HG03571 (cell line): ENCODE results near the gene GIPC3.

ENCODE experiments used
- ATAC-seq: cut with Tn5 transposase; IDR thresholded peaks from one replicate; pipeline ENCODE4 v1.9.1; 2021; ENCODE audit not compliant: unreplicated experiment

GIPC3 gene, protein sequence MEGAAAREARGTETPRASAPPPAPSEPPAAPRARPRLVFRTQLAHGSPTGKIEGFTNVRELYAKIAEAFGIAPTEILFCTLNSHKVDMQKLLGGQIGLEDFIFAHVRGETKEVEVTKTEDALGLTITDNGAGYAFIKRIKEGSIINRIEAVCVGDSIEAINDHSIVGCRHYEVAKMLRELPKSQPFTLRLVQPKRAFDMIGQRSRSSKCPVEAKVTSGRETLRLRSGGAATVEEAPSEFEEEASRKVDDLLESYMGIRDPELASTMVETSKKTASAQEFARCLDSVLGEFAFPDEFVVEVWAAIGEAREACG

DNA sequence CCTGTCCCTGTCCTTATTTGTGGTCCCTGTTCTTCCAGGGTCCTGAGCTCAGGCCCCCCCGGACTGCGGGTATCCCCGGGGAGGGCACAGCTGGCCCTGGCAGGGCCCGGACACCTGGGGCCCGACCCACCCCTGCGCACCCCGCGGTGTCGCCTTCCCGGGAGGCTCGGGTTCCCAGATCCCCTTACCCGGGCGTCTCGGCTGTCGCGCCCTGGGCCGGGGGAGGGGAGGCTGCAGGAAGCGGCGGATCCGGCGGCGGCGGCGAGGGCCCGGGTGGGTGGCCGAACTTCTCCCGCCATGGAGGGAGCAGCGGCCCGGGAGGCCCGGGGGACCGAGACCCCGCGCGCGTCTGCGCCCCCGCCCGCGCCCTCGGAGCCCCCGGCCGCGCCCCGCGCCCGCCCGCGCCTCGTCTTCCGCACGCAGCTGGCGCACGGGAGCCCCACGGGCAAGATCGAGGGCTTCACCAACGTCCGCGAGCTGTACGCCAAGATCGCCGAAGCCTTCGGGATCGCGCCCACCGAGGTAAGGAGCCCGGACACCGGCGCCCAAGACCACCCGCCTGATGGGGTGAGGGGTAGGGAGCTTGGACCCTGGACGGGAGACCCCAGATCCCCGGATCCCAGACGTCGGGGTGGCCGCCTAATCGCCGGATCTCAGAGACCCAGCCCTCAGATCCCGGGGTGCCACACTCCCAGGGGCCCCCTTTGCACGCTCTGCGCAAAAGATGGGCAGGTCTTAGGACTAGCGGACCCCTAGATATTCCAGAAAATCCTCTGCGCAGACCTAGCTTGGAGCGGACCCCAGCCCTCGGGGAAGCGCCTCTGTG, at the start of gene GIPC3:
TSS of gene GIPC3 (plus strand) at position 178 of the 826 bp plus-strand sequence. CDS start at position 298, 120 bp downstream.
- no peak for ATAC-seq

DNA sequence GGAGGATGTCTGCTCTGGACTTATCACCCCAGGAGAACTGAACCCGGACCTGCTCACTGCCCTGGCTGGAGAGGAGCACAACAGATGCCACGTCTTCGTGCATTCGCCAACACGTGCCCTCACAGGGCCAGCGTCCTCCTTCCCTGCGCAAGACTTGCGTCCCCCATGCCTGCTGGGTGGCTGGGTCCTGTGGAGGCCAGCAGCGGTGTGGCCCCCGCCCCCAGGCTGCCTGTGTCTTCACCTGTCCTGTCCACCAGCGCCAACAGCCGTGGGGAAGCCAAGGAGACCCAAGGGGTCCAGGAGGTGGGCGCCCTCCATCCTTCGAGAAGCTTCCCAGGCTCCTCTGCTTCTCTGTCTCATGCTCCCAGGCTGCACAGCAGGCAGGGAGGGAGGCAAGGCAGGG, 49.7 kb upstream of the GIPC3 start:
- no peak for ATAC-seq

DNA sequence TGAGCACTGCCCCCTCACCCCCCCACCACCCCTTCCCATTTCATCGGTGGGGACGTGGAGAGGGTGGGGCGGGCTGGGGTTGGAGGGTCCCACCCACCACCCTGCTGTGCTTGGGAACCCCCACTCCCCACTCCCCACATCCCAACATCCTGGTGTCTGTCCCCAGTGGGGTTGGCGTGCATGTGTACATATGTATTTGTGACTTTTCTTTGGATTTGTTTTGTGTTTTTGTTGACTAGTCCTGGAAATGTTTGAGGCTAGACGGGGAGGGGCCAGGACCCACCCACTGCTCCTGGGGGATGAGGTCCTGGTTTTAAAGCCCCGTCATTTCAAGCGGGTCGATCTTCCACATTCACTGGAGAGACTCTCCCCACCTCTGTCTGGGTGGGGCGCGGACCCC, 49.3 kb upstream of the GIPC3 start:
- no peak for ATAC-seq

DNA sequence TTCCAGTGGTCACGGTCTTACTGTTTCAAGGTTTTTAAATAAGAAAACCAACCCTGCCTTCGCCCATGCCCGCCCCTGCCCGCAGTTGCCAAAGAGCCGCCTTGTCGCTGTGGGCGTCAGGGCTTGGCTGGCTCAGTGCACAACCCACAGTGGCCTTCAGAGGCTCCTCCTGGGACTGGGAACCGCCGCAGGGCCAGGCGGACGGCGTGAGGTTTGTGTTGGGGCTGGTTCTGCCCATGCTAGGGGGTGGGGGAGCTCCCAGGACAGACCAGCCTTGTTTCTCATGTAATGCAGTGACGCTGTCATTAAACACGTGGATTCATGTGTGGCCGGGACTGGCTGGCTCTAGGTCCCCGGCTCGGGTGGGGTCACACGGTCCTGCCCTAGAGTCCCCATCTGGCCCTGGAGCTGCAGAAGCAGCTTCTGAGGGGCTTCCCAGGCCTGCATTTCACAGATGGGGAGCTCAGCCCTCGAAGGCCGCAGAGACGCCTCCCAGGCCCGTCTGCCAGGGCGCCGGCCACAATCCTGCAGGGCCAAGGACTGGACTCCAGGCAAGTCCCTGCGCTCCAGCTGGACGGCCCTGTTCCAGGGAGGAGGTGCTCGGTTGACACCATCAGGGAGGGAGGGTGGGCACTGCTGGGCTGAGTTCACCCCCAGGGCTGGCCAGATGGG, 48.7 kb upstream of the GIPC3 start:
- ATAC-seq = no peak

DNA sequence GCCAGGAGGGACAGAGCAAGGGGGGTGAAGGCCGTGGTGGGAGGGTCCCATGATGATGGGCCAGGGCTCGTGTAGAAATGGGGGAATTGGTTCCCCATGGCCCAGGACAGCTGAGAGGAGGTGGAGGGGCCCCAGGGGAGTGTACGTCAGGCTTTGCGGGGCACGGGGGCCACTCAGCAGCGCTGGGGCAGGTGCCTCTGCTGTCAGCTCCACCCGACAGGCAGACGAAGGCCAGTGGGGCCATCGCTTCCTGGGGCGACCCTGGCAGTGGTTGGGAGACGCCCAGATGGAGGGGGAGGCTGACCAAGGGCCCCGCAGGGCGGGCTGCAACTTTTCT, 48.2 kb upstream of the GIPC3 start:
- ATAC-seq = no peak

DNA sequence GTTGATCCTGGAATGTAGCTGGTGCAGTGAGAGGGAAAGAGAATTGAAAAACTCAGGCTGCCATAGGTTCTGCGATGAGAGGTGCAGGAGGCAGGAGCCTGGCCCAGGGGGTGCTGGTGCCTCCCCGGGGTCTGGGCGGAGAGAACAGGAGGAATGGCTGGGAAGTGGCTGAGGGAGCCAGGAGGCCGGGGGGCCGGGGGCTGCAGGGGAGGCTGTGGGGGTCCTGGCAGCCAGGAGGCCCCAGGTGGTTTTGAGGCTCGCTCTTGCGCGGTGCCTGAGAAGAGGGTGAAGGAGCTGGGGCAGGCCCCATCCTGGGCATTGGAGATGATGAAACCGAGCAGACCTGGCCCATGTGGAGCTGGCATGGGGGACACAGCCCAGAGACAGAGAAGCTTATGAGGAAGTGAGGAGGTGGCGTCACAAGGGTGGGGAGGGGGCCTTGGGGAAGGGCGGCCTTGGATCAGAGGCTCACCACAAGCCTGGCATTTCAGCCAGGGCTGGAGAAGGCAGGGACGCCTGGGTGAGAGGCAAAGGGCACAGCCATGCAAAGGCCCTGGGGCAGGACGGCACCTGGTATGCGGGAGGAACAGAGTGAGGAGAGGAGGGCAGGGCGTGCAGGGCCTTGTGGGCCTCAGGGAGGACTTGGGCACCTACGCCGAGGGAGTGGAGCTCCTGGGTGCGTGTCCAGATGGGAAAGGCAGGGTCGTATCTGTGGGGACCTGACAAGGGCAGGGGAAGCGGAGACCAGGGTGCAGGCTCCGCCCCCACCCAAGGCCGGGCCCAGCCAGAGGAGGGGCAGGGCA, 47.6 kb upstream of the GIPC3 start:
- ATAC-seq = no peak

DNA sequence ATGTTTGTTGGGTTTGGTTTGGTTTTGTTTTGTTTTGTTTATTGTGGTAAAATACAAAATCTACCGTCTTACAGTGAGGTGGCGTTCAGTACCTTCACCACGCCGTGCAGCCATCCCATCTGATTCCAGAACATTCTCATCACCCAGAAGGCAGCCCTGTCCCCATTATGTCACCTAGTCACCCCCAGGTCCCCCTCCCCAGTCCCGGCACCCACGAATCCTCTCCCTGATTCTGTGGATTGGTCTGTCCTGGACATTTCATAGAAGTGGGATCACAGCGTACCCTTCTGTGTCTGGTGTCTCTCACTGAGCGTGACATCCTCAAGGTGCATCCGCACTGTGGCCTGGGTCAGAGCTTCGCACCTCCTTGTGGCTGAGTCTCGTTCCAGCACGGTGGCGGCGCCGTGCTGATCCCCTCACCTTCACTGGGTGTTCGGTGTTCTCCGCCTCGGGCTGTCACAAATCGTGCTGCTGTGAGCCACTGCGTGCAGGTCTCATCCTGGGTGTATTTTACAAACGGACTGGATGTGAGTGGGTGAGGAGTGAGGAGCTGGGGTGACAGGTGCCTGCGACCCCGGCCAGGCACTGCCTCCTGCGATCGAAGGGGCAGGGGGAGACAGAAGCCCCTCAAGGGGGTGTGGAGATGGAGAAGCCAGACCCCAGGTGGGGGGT, 46.9 kb upstream of the GIPC3 start:
- ATAC-seq = no peak

DNA sequence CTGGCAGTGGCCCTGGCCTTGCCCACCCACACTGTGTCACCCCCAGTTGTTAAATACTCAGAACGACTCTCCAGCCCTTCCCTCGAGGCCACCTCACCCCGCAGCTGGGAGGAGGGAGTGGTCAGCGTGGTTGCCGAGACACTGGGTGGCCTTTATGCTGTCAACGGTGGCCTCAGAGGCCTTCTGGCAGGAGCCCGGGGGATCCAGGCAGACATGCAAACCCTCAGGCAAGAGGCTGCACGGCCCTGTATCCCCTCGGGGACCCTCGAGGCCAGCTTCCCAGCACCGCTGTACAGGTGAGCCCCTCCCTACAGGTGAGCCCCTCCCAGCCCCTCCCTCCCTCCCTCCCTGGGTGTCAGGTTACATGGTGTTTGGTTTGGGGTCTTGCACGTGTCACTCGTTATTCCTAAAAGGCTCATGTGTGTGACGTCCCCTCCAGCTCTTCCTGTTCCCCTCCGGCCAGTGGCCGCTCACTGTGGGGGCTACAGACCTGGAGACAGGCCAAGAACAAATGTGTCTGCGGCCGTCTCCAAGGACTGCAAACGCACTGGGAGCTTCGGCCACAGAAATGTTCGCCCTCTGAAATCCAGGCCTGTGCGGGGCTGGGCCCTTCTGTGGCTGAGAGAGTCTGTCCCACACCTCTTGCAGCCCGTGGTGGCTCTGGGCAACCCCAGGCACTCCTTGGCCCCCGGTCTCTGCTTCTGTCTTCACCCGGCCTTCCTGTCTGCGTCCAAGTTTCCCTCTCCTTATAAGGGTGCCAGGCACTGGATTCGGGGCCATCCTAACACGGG, 46.1 kb upstream of the GIPC3 start, which contains the start of gene TEKTIP1:
TSS of gene TEKTIP1 (plus strand) at position 210 of the 791 bp plus-strand sequence. CDS start at position 214, 4 bp downstream.
- ATAC-seq = no peak

DNA sequence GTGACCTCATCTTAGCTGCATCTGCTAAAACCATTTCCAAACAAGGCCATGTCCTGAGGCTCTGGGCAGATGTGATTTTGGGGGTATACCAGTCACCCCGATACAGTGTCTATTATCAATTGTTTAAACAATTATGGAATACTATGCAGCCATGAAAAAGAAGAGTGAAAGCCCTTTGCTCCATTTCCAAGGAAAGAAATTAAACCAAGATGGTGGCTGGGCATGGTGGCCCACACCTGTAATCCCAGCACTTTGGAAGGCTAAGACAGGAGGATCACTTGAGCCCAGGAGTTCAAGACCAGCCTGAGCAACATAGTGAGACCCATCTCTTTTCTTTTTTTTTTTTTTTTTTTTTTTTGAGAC, 45.5 kb upstream of the GIPC3 start:
- ATAC-seq = no peak

DNA sequence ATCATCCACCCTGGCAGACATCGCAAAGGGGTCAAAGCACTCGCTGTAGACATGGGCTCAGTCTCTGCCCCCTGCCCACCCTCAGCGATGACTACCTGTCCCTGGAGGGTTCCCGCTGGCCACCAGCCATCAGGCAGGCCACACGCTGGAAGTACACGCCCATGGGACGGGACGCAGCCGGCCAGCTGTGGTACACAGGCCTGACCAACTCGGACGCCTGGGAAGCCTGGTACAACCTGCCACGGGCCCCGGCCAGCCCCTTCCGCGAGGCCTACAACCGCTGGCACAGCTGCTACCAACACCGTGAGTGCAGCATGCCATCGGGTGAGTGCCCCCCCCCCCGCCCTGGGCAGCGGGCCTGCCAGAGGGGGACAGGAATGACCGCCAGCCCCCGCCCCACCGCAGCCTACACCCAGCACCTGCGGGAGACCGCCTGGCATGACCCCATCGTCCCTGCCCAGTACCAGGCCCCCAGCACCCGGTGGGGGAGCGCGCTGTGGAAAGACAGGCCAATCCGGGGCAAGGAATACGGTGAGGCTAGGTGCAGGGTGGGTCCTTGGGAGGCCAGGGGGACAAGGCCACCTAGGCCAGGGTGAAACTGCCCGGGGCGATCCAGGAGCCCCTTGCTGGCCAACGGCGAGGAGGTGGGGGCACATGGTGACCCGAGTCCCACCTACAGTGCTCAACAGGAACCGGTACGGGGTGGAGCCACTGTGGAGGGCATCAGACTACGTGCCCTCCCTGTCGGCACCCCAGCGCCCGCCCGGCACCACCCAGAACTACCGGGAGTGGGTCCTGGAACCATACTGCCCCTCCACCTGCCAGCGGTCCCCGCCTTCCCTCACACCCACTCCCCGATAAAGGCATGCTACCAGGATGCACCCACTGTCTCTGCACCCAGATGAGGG, 41.9 kb upstream of the GIPC3 start:
- no peak for ATAC-seq

DNA sequence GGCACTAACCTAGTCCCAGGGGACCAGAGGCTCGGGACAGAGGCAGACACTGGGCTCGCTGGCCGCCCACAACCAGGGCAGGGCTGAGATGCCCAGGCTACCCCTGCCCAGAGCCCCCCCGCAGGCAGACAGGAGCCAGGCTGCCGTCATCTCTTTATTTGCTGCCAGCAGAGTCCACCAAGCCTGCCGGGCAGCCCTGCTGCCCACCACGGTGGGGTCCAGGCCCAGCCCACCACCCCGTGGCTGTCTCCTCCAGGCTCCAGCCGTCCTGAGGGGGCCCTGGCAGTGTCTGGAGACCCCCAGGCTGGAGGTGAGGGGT, 41.3 kb upstream of the GIPC3 start:
- ATAC-seq = no peak

DNA sequence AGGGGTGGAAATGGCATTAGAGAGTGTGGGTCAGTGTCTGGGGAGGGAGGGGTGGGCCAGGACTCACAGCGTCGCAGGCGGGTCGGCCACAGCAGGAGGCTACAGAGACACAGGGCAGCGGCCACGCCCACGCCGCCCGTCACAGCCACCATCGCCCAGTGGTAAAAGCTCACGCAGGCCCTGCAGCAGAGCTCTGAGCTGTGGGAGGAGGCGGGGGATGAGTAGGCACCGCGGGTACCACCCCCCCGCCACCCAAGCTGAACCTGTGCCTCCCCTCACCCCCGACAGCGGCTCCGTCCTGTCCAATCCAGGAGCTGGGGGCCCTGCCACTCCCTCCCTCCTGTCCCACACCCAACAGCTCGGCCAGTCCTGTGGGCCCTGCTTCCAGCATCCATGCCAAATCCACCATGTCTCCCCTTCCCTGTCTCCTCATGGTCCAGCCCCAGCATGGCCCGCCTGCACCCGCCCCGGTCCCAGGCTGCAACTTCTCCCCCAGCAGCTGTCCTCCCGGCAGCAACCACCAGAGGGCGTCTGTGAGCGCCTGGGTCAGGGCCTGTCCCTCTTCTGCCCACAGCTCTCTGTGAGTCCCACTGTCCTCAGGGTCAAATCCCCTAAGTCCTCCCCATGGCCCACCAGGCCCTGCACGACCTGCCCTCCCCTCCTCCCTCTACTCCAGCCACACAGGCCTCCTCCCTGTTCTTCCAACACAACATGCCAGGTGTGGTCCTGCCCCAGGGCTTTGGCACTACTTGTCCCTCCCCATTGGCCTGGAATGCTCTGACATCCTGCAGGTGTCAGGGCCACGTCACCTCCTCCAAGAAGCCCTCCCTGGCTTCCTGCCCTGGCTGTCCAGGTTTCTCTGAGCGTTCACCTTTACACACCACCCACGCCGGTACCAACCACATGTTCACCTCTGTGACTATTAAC, 40.3 kb upstream of the GIPC3 start:
- ATAC-seq = no peak

DNA sequence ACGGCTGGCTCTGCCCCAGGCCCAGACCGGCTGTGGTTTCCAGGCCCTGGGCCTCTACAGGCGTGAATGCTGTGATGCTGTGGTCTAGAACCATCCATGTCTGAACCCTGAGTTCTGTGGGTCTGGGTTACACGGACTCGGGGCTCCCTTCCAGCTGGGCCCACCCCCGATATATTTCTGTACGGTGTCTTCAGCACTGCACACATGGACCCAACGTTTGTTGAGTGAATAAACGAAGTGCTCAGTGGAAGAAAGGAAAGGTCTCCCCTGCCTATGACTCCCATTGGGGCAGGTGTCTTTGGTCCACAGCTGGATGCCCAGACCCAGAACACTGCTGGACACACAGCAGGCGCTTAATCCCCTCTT, 39.6 kb upstream of the GIPC3 start:
- ATAC-seq = no peak

DNA sequence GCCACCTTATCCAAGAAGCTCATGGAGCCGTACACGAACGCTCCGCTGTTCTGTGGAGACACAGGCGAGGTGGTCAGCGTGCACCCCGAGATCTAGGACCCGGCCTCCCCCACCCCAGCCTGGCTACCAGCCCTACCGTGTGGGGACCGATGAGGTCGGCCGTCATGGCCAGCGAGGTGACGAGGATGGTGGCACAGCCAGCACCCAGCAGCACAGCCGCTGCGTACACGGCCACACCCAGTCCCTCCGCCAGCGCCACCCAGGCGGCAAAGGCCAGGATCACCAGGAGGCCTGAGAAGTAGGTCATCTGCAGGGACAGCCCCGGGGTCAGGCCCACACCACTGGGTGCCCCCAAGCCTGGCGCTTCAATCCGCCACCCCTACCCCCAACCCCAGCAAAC, 39.2 kb upstream of the GIPC3 start:
- ATAC-seq = no peak

DNA sequence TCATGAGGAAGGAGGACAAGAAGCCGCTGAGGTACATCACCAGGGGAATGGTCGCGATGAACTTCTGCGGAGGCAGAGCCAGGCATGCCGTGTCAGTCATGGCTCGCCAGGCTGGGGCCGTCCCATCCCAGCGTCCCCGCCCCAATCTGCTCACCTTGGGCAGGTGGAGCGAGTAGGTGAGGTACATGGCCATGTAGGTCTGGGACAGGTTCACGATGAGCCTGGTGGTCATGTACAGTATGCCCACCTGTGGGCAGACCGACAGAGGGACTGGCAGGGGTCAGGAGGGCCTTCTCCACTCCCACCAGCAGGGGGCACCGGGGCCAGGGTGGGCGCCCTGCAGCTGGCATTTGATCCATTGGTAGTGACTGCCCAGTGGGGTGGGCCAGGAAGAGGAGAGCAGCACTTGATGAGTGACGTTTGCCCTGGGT, 38.0 kb upstream of the GIPC3 start:
- no peak for ATAC-seq

DNA sequence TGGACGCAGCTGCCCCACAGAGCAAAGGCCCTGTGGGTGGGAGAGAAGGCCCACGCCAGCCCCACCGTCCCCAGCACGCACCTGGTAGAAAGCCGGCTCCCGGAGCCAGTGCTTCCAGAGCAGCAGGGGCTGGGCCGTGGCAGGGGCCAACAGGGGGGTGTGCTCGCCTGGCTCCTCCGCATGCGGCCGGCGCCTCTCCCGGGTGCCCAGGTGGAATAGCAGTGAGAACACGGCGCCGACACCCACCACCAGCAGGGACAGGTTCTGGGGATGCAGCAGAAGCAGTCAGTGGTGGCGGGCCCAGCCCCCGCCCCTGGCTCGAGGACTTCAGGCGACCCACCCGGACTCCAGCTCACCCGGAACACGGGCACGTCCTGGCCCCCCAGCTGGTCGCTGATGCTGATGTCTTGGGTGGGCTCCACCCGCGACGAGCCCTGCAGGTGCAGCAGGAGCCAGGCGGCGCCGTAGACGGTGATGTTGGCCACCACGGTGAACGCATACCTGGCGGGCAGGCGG, 37.5 kb upstream of the GIPC3 start:
- no peak for ATAC-seq

DNA sequence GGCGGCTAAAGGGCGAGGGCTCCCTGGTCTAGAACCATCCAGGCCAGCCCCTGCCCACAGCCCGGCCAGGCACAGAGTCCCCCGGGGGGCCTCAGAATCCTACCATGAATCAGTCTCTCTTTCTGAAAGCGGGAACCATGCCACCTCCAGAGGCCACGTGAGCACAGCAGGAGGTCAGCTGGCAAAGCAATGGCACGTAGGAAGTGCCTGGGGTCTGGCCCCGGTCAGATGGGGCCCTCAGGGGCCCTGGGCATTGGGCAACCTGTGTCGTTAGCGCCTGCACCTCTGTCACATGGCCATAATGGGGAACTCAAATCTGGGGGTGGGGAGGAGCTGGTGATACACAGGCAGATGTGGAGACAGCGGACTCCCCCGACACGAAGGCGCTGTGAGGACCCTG, 36.7 kb upstream of the GIPC3 start:
- ATAC-seq = no peak

DNA sequence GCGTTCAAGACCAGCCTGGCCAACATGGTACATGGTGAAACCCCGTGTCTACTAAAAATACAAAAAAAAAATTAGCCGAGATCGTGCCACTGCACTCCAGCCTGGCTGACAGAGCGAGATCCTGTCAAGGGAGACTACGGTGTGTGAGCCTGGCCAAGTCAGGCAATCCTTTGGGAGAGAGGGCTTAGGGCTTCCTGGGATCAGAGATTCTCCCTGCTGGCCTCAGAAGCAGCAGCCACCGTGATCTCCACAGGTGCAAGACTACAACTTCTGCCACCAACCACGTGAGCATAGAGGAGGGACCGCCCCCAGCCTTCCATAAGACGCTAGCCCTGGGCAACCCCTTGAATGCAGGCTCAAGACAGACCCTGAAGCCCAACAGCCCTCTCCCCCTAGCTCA, 35.5 kb upstream of the GIPC3 start:
- no peak for ATAC-seq
